PC-3 (cell line): ENCODE data around the gene MYO7A.

Source experiments
- CTCF ChIP-seq: fragments of 300-600 bp; sonication (generic); conservative IDR thresholded peaks from 2 replicates; pipeline ENCODE4 v1.5.1; 2017; ENCODE audit warnings: antibody characterized with exemption, low read depth, mild to moderate bottlenecking, low read length
- EZH2 ChIP-seq: fragments of 300-600 bp; sonication (generic); IDR thresholded peaks from one replicate; pipeline ENCODE4 v1.6.1; 2017; ENCODE audit warnings: antibody characterized with exemption, mild to moderate bottlenecking, low read length; ENCODE audit not compliant: unreplicated experiment
- EZH2phosphoT487 ChIP-seq: fragments of 300-600 bp; sonication (generic); IDR thresholded peaks from 2 replicates; pipeline ENCODE4 v1.6.1; 2018; ENCODE audit warnings: mild to moderate bottlenecking, antibody characterized with exemption, low read length, borderline replicate concordance

GRCh38 chr11:77183431-77183984 lies 55.5 kb downstream of the MYO7A start:
- TF ChIP-seq EZH2phosphoT487 (no peak), CTCF (no peak), EZH2 (no peak)
